ENCODE measurements around the gene FAM234B.
"Not testable (repeated sequence)": the region's sequence is repeated elsewhere in the genome, so short reads cannot be mapped to it uniquely, and the experiment has no call there.

The FAM234B gene

GRCh38 chr12:13024531-13024916 is 19.7 kb upstream of the FAM234B start:
- DNase-seq: no peak

- no peak for DNase-seq
Observed at GRCh38 chr12:13026286-13026685, 17.9 kb upstream of the FAM234B start.

GRCh38 chr12:13027032-13027431 is 17.1 kb upstream of the FAM234B start:
- DNase-seq: no peak

GRCh38 chr12:13027508-13027907 is 16.7 kb upstream of the FAM234B start:
- no peak for DNase-seq

GRCh38 chr12:13028825-13029570 is 15.2 kb upstream of the FAM234B start:
- no peak for DNase-seq

- no peak for DNase-seq
Observed at GRCh38 chr12:13030541-13031291, 13.5 kb upstream of the FAM234B start.

- no peak for DNase-seq
Observed at GRCh38 chr12:13032164-13032563, 12.0 kb upstream of the FAM234B start.

- DNase-seq: no peak
Observed at GRCh38 chr12:13033476-13033875, 10.7 kb upstream of the FAM234B start.

GRCh38 chr12:13035335-13035734 is 8.8 kb upstream of the FAM234B start:
- DNase-seq: not testable (repeated sequence)

GRCh38 chr12:13036881-13037280 is 7.3 kb upstream of the FAM234B start:
- no peak for DNase-seq

- no peak for DNase-seq
Observed at GRCh38 chr12:13038491-13039161, 5.6 kb upstream of the FAM234B start.

GRCh38 chr12:13039328-13039956 is 4.7 kb upstream of the FAM234B start:
- DNase-seq: no peak

- DNase-seq: no peak
Observed at GRCh38 chr12:13041224-13041623, 3.0 kb upstream of the FAM234B start.

GRCh38 chr12:13042666-13043230 is 1.4 kb upstream of the FAM234B start:
- DNase-seq: no peak

GRCh38 chr12:13044906-13045299 is 722 bp downstream of the FAM234B start:
- DNase-seq: no peak

GRCh38 chr12:13045816-13046215 is 1.6 kb downstream of the FAM234B start:
- no peak for DNase-seq

- no peak for DNase-seq
Observed at GRCh38 chr12:13046964-13047363, 2.8 kb downstream of the FAM234B start.

GRCh38 chr12:13049816-13050215 is 5.6 kb downstream of the FAM234B start:
- no peak for DNase-seq

- no peak for DNase-seq
Observed at GRCh38 chr12:13052421-13052820, 8.2 kb downstream of the FAM234B start.

GRCh38 chr12:13053617-13054016 is 9.4 kb downstream of the FAM234B start:
- DNase-seq: not testable (repeated sequence)

- DNase-seq: no peak
Observed at GRCh38 chr12:13060581-13060980, 16.4 kb downstream of the FAM234B start.

GRCh38 chr12:13061377-13061776 is 17.2 kb downstream of the FAM234B start:
- no peak for DNase-seq

- DNase-seq: no peak
Observed at GRCh38 chr12:13062669-13063068, 18.5 kb downstream of the FAM234B start.

Measured in activated CD4-positive, alpha-beta T cell treated with anti-CD3 and anti-CD28 coated beads, Interleukin-2, amount 50 U/mL, for 48 hours (primary cell).